Medulla oblongata (tissue), 1 donor: Measurements from ENCODE around the gene CBLL2.
"Not testable (repeated sequence)": the region's sequence is repeated elsewhere in the genome, so short reads cannot be mapped to it uniquely, and the experiment has no call there.

Experiments used
- DNase-seq: peaks from one replicate; pipeline ENCODE4 v3.0.0-alpha.2; 2015; ENCODE audit errors: extremely low spot score

Gene CBLL2, protein sequence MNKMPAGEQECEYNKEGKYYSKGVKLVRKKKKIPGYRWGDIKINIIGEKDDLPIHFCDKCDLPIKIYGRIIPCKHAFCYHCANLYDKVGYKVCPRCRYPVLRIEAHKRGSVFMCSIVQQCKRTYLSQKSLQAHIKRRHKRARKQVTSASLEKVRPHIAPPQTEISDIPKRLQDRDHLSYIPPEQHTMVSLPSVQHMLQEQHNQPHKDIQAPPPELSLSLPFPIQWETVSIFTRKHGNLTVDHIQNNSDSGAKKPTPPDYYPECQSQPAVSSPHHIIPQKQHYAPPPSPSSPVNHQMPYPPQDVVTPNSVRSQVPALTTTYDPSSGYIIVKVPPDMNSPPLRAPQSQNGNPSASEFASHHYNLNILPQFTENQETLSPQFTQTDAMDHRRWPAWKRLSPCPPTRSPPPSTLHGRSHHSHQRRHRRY

DNA sequence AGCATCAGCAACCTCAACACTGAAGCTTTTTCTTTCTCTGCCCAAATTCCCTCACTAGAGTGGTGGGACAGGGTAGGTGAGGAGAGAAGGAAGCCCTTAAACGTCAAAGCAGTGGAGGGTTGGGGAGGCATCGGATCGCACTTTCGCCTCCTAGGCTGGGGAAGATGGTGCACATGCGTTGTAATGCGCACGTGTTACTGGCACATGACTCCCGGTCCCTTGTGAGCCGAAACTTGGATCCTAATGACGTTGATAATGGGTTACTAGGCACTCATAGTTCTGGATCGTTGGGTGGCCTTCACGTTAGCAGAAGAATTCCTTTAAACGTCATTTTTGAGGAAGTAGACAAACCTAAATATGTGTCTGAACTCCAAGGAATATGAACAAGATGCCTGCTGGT lies at the start of gene CBLL2:
Gene CBLL2 (plus strand): TSS at position 301 of the 400 bp plus-strand sequence. CDS start 79 bp downstream, at position 380.
- no peak for DNase-seq

DNA sequence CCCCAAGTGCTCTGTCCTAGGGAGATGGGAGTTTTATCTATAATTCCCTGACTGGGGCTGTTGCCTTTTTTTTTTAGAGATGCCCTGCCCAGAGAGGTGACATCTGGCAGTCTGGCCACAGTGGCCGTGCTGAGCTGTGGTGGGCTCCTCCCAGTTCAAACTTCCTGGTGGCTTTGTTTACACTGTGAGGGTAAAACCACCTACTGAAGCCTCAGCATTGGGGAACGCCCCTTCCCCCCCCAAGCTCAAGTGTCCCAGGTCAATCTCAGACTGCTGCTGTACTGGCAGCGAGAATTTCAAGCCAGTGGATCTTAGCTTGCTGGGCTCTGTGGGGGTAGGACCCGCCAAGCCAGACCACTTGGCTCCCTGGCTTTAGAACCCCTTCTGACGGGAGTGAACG lies 38.3 kb upstream of the CBLL2 start:
- DNase-seq: no peak

DNA sequence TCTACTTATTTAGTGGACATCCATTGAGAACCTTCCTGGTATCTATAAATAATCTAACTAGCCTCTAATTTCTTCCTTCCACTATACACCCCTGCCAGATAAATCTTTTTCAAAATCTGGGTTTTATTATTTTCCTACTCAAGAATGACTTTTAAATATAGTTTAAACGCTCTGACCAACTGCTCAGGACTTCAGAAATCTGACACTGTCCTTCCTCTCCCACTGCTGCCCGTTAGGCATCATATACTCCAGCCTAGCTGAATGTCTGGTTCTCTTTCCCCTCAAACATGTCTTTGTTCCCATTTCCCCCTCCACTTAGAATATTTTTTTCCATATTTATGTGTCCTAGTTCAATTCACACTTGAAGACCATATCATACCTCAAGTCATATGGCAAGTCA lies 35.2 kb upstream of the CBLL2 start:
- DNase-seq: no peak

GRCh38 chrX:22246620-22247019 lies 26.1 kb upstream of the CBLL2 start:
- DNase-seq: no peak

- no peak for DNase-seq
Measured at GRCh38 chrX:22247169-22247568, 25.5 kb upstream of the CBLL2 start.

DNA sequence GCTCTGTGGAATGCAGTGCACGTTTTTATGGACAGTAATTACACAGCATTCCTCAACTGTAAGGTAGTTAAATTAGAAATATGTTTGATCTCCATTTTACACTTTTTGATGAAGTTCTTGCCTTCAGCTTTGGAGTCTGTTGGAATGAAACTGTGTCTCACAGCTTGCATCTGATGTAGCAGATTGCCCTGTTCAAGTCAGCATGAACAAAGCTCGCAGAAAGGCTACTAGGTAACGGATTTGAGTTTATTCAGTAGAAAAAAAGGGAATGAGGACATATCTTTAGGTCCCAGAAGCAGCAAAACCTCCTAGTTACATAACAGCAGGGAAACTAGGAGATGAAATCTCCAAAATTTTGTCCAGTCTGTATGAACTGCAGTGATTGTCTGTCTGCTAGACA lies 24.3 kb upstream of the CBLL2 start:
- DNase-seq: no peak

DNA sequence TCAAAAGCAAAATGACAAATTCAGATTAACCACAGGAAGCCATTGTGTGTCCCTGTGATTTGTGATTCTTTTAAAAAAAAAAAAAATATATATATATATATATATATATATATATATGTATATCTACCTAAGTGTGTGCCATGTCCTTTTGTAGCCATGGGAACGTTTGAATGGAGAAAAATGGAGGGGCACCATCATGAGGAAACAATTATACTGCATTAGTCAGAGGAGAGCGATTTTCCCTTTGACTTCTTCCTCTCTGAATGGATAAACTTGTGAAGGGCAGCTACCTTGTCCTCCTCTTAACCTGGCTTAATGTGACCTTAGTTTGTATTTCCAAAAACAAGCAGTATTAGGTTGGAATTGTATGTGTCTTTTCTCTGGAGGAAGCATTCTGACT lies 23.3 kb upstream of the CBLL2 start:
- no peak for DNase-seq

DNA sequence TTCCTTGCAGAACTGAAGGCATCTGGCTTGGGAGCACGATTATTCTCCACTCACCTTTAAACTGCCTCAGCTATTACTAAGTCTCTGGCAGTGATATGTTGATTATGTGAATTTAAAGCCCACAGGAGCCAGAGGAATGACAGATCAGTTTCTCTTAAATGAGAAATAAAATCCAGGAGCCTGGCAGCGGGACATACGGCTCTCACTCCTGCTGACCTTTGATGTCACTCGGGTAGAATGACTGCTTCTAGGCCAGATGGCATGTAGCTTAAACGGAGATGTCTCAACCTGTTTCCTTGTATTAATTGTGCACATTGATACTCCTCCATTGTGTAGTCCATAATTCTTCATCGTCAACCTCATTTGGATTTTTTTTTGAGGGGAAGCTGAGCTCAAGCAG lies 4.0 kb upstream of the CBLL2 start:
- no peak for DNase-seq

DNA sequence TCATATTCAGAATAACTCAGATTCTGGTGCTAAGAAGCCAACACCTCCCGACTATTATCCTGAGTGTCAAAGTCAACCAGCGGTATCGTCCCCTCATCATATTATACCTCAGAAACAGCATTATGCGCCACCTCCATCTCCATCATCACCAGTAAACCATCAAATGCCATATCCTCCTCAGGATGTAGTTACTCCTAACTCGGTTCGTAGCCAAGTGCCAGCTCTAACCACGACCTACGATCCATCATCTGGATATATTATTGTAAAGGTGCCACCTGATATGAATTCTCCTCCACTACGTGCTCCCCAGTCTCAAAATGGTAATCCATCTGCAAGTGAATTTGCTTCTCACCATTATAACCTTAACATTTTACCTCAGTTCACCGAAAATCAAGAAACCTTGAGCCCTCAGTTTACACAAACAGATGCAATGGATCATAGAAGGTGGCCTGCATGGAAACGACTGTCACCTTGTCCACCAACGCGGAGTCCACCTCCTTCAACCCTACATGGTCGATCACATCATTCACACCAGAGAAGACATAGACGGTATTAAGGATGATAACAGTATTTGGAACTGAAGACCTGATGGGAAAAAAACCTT lies 1.1 kb downstream of the CBLL2 start:
- DNase-seq: no peak

DNA sequence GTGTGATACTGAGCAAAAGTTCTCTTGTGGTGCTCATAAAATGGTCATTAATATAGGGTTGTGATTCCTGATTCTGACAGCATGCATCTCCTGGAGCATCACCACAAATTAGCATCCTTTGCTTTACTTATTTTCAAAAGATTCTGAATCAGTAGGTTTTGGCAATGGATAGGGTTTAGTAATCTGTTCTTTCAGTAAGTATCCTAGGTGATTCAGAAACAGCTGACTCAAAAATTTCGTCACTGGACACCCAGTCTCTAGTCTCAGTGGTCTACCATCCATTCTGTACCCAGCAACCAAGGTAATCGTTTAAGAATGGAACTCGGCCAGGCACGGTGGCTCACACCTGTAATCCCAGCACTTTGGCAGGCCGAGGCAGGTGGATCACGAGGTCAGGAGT lies 4.1 kb downstream of the CBLL2 start:
- DNase-seq: no peak

GRCh38 chrX:22278375-22278774 lies 5.7 kb downstream of the CBLL2 start:
- DNase-seq: no peak

- DNase-seq: not testable (repeated sequence)
Measured at GRCh38 chrX:22289209-22289608, 16.5 kb downstream of the CBLL2 start.

- no peak for DNase-seq
Measured at GRCh38 chrX:22296871-22297270, 24.2 kb downstream of the CBLL2 start.

DNA sequence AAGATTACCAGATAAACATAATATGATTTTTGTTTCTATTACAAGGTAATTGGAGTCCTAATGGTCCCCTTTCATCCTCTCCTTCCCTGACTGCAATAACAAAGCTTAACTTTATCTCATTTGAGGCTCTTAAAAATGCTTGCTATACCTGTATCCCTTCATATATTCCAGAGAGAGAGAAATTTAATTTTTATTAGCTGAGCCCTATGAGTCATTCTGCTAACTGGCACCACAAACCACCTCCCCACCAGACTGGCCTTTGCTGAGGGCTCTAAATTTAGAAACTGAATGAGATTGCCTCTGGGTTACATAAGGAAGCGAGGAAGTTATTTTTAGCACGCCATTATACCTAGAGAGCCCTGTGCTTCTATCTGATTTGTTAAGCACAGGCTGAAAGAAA lies 27.4 kb downstream of the CBLL2 start:
- peak; percentile 22 for DNase-seq

DNA sequence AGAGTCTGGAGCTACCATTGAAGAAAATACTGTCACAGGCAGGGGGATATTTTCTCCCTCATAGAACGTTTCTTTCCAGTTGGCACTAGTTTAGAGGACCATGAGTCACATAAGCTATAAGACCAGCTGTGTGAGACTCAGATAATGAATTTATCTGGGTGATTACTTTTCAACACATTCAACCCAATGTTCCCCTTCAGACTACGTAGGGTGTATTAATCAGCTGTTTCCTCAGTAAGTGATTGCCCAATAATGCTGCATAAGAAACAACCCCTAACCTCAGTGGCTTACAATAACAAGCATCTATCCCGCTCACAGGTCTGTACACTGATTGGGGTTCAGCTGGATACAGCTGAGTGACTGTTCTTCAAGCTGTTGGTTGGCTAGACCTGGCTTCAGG lies 38.1 kb downstream of the CBLL2 start:
- no peak for DNase-seq

GRCh38 chrX:22313766-22314165 lies 41.1 kb downstream of the CBLL2 start:
- no peak for DNase-seq

DNA sequence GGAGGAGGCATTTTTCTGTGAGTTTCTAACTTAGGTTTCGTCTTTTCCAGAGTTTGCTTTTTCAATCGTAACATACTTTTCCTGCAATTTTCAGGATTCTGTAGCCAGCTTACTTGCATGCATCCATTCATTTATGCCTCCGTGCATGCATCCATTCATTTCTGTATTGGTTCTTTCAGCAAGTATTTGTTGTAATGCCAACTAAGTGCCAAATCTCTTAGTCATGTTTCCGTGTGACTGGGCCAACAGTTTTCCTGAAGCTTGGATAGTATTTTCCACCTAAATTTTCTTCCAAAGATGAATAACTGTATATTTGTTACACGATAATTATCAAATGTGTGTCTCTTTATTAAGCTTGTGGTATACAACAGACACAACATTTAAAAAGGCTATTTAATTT lies 41.5 kb downstream of the CBLL2 start:
- DNase-seq: peak; percentile 4

- DNase-seq: peak; percentile 3
Measured at GRCh38 chrX:22314692-22315091, 42.0 kb downstream of the CBLL2 start.

DNA sequence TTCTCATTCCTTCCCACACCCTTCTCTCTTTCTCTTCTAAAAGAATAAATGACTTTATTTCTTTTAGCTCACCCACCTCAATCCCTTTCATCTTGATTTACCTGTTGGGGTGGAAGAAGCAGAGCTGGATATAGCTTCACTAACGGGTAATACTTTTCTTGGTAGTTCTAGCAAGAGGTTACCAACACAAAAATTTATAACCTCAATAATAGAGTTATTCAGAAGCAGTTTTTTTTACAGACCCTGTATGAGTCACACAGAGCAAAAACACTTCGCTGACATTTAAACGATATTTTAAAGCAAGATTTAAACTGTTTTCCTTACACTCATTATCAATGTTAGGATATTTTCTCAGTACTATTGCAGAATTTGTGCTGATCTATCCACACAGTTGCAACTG lies 42.4 kb downstream of the CBLL2 start:
- no peak for DNase-seq

DNA sequence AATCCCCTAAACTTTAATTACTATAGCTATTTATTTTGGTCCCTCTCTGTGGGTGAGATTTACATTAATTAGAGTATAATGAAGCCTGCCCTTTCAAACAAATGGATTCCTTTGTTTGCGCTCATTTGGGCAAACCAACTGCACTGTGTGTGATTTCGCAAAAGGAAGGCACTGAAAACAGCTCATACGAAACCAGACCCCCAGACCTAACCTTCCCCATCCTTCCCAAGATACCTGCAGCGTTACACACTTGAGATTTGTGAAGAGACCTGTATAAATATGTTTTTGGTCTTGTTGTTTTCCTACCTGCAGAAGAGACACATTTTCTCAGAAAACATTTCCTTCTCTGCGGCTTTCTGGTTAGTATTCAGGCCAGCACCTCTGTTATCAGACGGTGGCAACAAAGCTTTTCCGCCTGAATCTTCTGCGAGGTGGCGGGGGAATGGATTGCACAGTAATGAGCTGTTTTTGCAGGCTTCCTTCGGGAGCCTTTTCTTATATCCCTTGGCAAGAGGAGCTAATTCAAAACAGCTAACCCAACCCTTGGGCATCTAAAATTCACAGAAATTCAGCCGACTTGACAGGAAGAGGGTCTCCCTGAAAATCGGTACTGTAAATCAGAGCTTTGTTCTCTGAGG lies 47.6 kb downstream of the CBLL2 start:
- no peak for DNase-seq

- DNase-seq: no peak
Measured at GRCh38 chrX:22323541-22323940, 50.8 kb downstream of the CBLL2 start.
